DOHH2 (cell line): ENCODE results near the gene AP5B1.
"Not testable (repeated sequence)": the region's sequence is repeated elsewhere in the genome, so short reads cannot be mapped to it uniquely, and the experiment has no call there.

ENCODE experiments used
- EZH2phosphoT487 ChIP-seq: fragments of 200-600 bp; sonication (generic); IDR thresholded peaks from 2 replicates; pipeline ENCODE4 v1.6.1; 2017; ENCODE audit warnings: borderline replicate concordance, mild to moderate bottlenecking, antibody characterized with exemption, low read length, moderate library complexity, mixed read lengths
- TF ChIP-seq, protein P1 (sequence below): fragments of 200-600 bp; sonication (generic); IDR thresholded peaks from one replicate; pipeline ENCODE4 v1.5.1; 2014; ENCODE audit warnings: antibody characterized with exemption, mild to moderate bottlenecking, low read depth, low read length; ENCODE audit not compliant: poor library complexity, severe bottlenecking

DNA sequence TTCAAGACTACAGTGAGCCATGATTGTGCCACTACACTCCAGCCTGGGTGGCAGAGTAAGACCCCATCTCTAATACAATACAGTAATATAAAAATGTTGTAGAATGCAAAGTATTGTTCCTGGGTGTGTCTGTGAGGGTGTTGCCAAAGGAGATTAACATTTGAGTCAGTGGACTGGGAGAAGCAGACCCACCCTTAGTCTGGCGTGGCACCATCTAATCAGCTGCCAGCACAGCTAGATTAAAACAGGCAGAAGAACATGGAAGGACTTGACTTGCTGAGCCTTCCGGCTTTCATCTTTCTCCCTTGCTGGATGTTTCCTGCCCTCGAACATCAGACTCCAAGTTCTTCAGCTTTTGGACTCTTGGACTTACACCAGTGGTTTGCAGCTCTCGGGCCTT, 45.7 kb downstream of the AP5B1 start:
- TF ChIP-seq, protein P1, sequence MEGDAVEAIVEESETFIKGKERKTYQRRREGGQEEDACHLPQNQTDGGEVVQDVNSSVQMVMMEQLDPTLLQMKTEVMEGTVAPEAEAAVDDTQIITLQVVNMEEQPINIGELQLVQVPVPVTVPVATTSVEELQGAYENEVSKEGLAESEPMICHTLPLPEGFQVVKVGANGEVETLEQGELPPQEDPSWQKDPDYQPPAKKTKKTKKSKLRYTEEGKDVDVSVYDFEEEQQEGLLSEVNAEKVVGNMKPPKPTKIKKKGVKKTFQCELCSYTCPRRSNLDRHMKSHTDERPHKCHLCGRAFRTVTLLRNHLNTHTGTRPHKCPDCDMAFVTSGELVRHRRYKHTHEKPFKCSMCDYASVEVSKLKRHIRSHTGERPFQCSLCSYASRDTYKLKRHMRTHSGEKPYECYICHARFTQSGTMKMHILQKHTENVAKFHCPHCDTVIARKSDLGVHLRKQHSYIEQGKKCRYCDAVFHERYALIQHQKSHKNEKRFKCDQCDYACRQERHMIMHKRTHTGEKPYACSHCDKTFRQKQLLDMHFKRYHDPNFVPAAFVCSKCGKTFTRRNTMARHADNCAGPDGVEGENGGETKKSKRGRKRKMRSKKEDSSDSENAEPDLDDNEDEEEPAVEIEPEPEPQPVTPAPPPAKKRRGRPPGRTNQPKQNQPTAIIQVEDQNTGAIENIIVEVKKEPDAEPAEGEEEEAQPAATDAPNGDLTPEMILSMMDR = not testable (repeated sequence)
- TF ChIP-seq EZH2phosphoT487 = not testable (repeated sequence)
